Skeletal muscle tissue (tissue), 4 donors: ENCODE data around the gene DHX58. TPM values are rescaled to one million over a fixed set of nuclear protein-coding genes. Genes with fewer than 3 reads are reported as not detected.
A peak's percentile ranks its signal among the peaks of the same experiment; 100 is the strongest.

Experiments
- H3K27ac ChIP-seq: one replicate; pipeline ENCODE4 v1.7.0; 2013; ENCODE audit warnings: mild to moderate bottlenecking, low read depth, low read length, inconsistent platforms
- H3K27me3 ChIP-seq, 3 donors: one replicate each; pipeline ENCODE4 v1.7.0; 2013; ENCODE audit warnings: low read length in 3 of 3; ENCODE audit not compliant: control insufficient read depth in 3 of 3, insufficient read depth in 3 of 3
- H3K36me3 ChIP-seq, 3 donors: one replicate each; pipeline ENCODE4 v1.7.0; 2013; ENCODE audit warnings: low read length in 3 of 3; ENCODE audit not compliant: control insufficient read depth in 3 of 3, insufficient read depth in 3 of 3
- H3K4me1 ChIP-seq, 3 donors: one replicate each; pipeline ENCODE4 v1.7.0; 2013; ENCODE audit warnings: low read length in 3 of 3, mild to moderate bottlenecking in 3 of 3; ENCODE audit not compliant: control insufficient read depth in 3 of 3, insufficient read depth in 3 of 3
- H3K4me3 ChIP-seq, 3 donors: one replicate each; pipeline ENCODE4 v1.7.0; 2013; ENCODE audit warnings: low read length in 3 of 3
- H3K9ac ChIP-seq, 3 donors: one replicate each; pipeline ENCODE4 v1.7.0; 2013; ENCODE audit warnings: low read length in 3 of 3, mild to moderate bottlenecking in 3 of 3, moderate library complexity in 2 of 3, low read depth in 1 of 3
- H3K9me3 ChIP-seq, 3 donors: one replicate each; pipeline ENCODE4 v1.7.0; 2013; ENCODE audit warnings: low read length in 3 of 3; ENCODE audit not compliant: control insufficient read depth in 3 of 3
- total RNA-seq: library from RNA; depleted of rRNA; stranded (reverse); fragments of >200 nt; gene quantifications from one replicate; pipeline ENCODE4 v1.2.3, GENCODE V29; 2014
- donor health status: Osteomylitis.

DHX58 gene
- total RNA-seq, 1 donor from 2014 or later, result 3.7 TPM

DNA sequence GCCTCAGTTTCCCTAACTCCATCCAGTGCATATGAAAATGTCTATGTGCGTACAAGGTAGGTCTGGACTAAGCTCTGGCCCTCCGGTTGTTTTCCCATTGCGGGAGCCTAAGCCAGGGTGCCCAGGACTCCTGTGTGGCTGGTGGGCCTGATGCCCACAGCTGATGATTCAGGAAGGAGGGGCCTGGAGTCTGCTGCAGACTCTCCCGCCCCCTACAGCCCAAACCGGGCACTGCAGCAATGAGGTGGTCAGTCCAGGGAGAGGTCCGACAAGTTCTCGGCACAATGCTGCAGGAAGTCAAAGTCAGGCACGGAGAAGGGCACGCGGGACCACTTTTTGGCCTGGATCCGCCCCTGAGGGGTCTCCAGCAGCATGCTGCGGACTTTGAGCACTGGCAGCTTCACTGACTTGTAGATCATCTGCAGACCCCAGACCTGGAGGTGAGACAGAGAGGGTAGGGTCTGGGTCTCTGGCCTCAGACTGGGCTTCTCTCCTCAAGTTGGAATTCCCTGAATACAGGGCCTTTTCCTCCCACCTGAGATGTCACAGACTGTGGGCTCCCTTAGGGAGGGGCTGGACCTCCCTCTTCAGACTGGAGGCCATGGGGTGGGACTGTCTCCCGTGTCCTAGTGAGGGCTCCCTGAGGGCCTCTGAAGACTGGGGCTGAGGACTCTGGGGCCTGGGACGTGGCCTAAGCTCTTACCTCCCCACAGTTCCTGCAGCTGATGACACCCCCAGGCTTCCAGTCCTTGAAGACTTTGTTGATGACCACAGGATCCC, 10.8 kb downstream of the DHX58 start:
- Histone ChIP-seq H3K4me1 (peaks cover 12 to 24% (median 20%) of the 10 kb centered on the region in 3 donors), H3K9me3 (no peaks in the 10 kb centered on the region), H3K36me3 (peaks cover 0 to 5% (median 2%) of the 10 kb centered on the region in 3 donors), H3K9ac (peak overlapping the region in 2 of 3 donors; percentile 57 to 80), H3K27ac (no peak overlapping the region), H3K27me3 (peaks cover 2 to 15% (median 4%) of the 10 kb centered on the region in 3 donors), H3K4me3 (peak overlapping the region in 1 of 3 donors; percentile 58)

DNA sequence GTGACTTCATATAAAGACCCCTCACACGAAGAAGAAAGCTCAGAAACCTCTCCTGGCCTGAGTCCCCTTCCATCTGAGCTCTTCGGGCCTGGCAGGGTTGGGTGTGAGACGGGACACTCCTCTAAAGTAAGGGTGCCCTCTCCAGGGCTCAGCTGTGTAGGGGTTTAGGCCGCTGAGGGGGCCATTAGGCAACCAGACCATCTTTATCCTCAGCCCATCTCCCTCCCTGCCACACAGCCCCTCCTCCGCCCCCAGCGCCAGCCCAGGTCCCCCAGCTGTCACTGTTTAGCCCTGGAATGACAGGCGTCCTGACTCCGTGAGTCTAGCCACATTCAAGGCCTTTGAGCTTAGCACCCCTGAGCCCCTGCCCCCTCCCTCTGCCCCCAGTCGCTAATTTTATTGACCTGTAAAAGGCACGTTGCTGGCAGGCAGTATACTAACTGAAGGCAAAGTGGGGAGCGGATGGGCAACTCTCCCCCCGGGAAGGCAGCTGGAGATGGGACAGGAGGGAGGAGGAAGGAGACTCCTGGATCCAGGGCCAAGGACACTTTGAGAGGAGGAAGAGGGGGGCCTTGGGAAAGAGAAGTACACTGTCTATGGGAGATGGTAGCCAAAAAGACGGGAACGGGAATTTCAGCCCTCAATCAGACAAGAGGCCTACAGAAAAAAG, 13.6 kb downstream of the DHX58 start:
- peaks cover 0 to 3% (median 2%) of the 10 kb centered on the region in 3 donors for H3K36me3 ChIP-seq
- peaks cover 21 to 48% (median 34%) of the 10 kb centered on the region in 3 donors for H3K4me1 ChIP-seq
- H3K27ac ChIP-seq, result peak overlapping the region; percentile 19
- H3K9ac ChIP-seq, result no peak overlapping the region
- H3K27me3 ChIP-seq, result peaks cover 4 to 18% (median 9%) of the 10 kb centered on the region in 3 donors
- no peaks in the 10 kb centered on the region for H3K9me3 ChIP-seq
- no peak overlapping the region for H3K4me3 ChIP-seq

DNA sequence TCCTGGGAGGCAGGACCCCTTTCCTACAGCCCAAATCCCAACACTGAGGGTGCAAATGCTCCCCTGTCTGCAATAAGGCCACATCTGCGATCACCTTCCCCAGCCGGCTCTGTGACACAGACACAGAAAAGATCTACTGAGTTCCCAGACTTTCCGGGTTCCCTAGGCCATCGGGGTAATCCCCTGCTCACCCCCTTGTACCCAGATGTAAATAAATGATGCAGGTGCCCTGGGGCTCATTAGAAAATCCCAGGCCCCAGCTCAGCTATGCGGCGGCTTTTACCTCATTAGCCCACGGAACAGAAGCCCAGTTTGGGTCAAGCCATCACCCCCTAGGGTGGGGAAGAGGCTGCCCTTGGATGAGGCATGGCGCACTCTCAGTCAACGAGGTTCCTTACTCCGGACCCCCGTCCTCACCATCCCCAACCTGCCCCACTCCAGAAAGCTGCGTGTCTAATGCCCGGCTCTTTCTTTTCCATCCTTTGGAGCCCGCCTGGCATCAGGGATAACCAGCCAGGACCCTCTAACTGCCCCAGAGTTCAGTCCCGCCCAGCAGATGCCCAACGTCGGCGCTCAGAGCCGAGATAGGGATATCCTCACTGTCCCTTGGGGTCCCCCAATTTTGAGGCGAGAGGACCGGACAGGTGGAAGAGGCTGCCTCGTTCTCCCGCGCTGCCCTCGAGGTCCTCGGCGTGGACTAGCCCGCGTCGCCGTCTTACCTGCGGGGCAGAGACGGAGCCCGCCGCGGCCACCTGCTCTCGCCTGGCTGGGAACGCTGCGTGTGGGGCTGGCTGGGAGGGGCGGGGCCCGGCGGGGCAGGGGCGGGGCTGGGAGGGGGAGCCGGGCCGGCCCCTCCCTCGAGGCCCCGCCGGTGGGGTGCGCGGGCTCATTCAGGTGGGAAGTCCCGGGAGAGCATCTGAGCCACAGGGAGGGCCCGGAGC, 14.6 kb downstream of the DHX58 start, which contains the start of gene ZNF385C:
ZNF385C (minus strand) TSS at position 783 of the 941 bp plus-strand sequence. CDS start 35,417 bp downstream, outside the sequence.
- Histone ChIP-seq H3K4me3 (no peak within 1 kb of the TSS), H3K9me3 (no peaks in the 10 kb centered on the region), H3K36me3 (no peaks in the 10 kb centered on the region), H3K27me3 (peaks cover 4 to 18% (median 9%) of the 10 kb centered on the region in 3 donors), H3K27ac (peak within 1 kb of the TSS; percentile 19), H3K9ac (peak within 1 kb of the TSS in 1 of 3 donors; percentile 16), H3K4me1 (peaks cover 21 to 48% (median 34%) of the 10 kb centered on the region in 3 donors)

DNA sequence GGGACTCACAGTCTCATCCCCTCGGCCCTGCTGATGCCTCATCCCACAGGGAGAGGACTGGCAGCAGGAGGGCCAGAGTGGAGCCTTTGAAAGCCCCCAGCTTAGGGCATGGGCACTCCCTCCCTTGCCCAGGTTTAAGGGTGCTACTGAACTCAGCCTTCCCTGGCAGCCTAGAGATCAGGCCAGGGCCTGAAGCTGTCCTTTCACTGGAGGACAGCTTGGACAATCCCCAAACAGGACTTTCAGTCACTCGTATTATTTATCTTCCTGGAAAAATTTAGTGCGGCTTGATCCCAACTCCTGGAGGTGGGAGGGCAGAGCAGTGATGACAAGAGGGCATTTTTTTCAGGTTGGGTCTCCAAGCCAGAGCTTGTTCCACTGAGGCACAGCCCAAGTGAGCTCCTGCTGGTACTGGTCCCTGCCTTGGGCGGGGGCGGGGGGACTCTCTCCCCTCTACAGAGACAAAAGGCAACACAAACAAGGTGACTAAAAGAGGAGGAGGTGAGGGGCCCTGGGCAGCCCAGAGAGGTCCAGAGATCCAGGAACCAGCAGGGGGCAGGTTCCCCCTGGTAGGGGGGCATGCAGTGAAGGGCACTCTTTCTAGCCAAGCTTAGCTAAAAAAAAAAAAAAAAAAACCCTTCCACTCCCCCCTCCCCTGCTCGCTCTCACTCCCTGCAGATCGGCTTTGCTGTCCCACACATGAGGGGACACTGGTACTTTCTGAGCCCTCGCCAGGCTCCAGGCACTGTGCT, 16.0 kb downstream of the DHX58 start:
- H3K36me3 ChIP-seq, result no peaks in the 10 kb centered on the region
- no peak overlapping the region for H3K9ac ChIP-seq
- H3K4me3 ChIP-seq, result no peak overlapping the region
- H3K4me1 ChIP-seq, result peaks cover 16 to 41% (median 27%) of the 10 kb centered on the region in 3 donors
- H3K9me3 ChIP-seq, result no peaks in the 10 kb centered on the region
- no peak overlapping the region for H3K27ac ChIP-seq
- peaks cover 4 to 18% (median 9%) of the 10 kb centered on the region in 3 donors for H3K27me3 ChIP-seq

DNA sequence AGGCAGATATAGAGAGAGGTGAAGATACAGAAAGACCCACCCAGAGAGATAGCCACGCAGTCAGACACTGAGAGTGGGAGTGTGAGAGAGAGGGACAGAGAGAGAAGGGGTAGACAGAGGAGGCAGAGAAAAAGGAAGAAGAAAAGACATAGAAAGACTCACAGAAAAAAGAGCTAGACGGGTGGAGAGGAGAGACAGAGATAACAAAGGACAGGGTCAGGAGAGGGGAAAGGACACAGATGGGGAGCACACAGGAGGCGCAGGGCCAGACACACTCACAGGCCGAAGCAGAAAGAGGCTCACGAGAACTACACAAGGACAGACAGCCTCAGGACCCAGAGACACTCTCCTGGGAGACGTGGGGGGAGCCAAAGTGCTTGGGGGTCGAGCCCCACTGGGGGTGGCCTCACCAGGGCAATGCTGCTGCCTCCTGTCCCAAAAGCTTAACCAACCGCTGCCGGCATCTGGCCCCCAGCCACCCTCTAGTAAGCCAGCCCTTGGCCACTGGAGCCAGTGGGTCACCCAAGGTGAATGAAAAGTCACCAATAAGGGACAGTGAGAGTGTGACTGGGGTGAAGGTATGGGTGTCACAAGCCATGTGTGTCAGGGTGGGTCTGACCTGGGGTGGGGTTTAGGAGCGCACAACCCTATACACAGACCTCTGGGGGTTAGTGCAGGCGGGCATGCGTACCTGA, 18.0 kb downstream of the DHX58 start:
- Histone ChIP-seq H3K27me3 (peaks cover 4 to 18% (median 9%) of the 10 kb centered on the region in 3 donors), H3K4me3 (no peak overlapping the region), H3K4me1 (peaks cover 17 to 41% (median 27%) of the 10 kb centered on the region in 3 donors), H3K27ac (no peak overlapping the region), H3K9me3 (no peaks in the 10 kb centered on the region), H3K36me3 (no peaks in the 10 kb centered on the region), H3K9ac (peak overlapping the region in 1 of 3 donors; percentile 3)

DNA sequence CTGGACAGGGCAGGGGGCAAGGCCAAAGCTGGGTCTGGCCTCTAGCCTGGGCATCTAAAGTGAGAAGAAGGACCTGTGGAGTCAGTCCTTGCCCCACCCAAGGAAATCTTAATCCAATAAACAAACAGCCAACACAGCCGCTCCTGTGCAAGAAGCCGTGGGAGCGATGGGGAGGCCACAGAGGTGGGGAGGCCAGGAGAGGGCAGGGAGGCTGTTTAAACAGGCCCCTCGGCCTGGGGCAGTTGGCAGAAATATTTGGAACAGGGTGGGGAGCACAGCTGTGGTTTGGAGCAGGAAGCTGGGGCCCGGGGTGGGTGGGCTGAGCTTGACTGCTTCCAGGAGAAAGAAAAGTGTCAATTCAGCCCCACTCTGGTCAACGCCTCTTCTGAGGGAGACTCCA, 19.6 kb downstream of the DHX58 start:
- no peak overlapping the region for H3K27ac ChIP-seq
- no peaks in the 10 kb centered on the region for H3K9me3 ChIP-seq
- peaks cover 17 to 39% (median 27%) of the 10 kb centered on the region in 3 donors for H3K4me1 ChIP-seq
- peaks cover 4 to 18% (median 9%) of the 10 kb centered on the region in 3 donors for H3K27me3 ChIP-seq
- H3K9ac ChIP-seq, result no peak overlapping the region
- no peak overlapping the region for H3K4me3 ChIP-seq
- H3K36me3 ChIP-seq, result no peaks in the 10 kb centered on the region

DNA sequence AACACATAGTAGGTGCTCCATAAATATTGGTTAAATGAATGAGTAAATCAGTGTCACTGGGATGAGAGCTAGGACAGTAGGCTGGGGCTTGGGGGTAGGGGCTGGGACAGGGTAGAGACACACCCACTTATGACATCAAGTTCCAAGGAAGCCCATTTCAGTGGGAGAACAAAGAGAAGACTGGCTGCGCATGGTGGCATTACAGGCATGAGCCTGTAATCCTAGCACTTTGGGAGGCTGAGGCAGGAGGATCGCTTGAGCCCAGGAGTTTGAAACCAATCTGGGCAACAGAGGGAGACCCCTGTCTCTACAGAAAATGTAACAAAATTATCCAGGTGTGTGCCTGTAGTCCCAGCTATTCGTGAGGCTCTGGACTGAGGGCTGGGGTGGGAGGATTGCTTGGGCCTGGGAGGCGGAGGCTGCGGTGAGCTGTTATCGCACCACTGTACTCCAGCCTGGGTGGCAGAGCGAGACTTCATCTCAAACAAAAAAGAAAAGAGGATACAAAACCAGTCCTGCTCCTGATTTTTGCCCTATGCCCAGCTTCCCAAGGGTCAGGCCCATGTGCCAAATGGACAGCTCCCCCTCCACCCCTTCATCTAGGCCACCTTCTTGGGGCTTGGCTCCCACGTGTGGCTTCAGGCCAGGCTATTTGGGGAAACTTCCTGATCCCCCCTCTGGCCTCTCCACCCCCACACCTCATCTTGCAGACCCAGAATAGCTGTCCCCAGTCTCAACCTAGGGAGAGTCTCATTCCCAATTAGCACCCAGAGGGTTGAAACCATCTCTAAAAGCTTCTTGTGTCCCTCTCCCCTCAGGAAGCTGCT, 21.3 kb downstream of the DHX58 start:
- no peaks in the 10 kb centered on the region for H3K9me3 ChIP-seq
- no peak overlapping the region for H3K4me3 ChIP-seq
- no peak overlapping the region for H3K9ac ChIP-seq
- peaks cover 0 to 6% (median 4%) of the 10 kb centered on the region in 3 donors for H3K27me3 ChIP-seq
- no peak overlapping the region for H3K27ac ChIP-seq
- no peaks in the 10 kb centered on the region for H3K36me3 ChIP-seq
- H3K4me1 ChIP-seq, result peaks cover 17 to 28% (median 23%) of the 10 kb centered on the region in 3 donors

DNA sequence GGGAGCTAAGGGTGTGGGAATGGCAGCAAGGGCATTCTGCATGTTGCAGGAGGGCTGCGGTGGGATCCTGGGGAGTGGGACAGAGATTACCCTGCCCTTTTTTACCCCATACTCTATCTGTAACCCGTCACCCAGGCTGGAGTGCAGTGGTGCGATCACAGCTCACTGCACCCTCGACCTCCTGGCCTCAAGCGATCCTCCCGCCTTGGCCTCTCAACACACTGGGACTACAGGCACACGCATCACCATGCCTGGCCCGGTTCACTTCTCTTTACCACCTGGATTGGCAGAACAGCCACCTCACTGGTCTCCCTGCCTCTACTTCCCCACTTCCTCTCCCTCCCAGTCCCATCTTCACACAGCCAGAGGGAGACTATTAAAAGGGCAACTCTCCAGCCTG, 23.8 kb downstream of the DHX58 start:
- H3K27me3 ChIP-seq, result peaks cover 0 to 3% (median 0%) of the 10 kb centered on the region in 3 donors
- no peak overlapping the region for H3K9ac ChIP-seq
- H3K27ac ChIP-seq, result no peak overlapping the region
- peaks cover 7 to 10% (median 8%) of the 10 kb centered on the region in 3 donors for H3K4me1 ChIP-seq
- no peaks in the 10 kb centered on the region for H3K36me3 ChIP-seq
- no peak overlapping the region for H3K4me3 ChIP-seq
- H3K9me3 ChIP-seq, result no peaks in the 10 kb centered on the region
